GM19455 (cell line): ENCODE data around the gene CCL5.

Experiments
- ATAC-seq: cut with Tn5 transposase; IDR thresholded peaks from one replicate; pipeline ENCODE4 v1.9.1; 2021; ENCODE audit not compliant: unreplicated experiment

The CCL5 gene

DNA sequence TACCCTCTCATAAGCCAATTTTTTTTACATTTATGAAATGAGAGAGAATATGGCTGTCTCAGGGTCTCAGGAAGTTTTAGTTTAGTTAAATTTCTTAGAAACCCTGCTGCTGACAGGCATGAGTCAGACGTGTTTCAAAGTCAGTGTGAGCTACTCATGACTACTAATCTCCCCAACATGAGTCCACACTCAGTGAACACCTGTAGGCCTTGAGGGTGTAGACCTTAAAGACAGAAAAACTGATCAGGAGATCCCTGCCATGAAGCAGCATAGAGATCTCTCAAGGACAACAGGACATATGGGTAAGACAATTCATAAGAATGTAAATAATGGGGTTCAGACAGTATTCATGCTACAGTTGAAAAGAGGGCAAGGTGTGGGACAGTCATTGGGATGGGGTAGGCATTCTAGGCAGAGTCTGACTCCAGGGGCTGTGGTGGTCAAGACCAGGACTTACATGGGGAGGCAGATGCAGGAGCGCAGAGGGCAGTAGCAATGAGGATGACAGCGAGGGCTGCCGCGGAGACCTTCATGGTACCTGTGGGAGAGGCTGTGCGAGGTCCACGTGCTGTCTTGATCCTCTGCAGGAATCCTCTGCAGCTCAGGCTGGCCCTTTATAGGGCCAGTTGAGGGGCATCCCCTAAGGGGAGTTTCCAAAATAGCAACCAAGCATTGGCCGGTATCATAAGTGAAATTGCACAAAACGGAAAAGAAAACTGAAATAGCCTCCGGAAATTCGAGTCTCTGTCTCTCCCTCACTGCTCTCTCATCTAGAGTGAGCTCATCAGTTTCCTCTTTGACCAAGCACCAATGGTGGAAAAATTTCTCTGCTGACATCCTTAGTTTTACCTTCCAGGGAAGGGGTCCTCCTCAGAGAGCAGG lies at the start of gene CCL5:
Gene CCL5 (minus strand): TSS at position 588 of the 882 bp plus-strand sequence.
- ATAC-seq = peak; percentile 87

- ATAC-seq = no peak
Observed at GRCh38 chr17:35927714-35928113, 47.6 kb upstream of the CCL5 start.

DNA sequence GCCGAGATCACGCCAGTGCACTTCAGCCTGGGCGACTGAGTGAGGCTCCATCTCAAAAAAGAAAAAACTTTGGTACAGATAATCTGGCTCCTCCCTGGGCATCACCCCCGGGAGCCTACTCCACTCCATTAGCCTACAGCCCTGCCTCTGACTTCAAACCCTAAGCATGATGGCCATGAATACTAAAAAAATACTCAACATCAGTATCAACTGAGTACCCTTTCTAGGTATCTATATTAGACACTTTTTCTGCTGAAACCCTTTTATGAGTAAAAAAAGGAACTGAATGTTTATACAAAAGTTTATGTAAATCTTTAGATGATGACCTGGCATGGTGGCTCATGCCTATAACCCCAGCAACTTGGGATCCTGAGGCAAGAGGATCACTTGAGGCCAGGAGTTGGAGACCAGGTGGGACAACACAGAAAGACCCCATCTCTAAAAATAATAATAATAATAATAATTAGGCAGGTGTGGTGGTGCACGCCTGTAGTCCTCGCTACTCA lies 43.5 kb upstream of the CCL5 start:
- ATAC-seq = no peak

DNA sequence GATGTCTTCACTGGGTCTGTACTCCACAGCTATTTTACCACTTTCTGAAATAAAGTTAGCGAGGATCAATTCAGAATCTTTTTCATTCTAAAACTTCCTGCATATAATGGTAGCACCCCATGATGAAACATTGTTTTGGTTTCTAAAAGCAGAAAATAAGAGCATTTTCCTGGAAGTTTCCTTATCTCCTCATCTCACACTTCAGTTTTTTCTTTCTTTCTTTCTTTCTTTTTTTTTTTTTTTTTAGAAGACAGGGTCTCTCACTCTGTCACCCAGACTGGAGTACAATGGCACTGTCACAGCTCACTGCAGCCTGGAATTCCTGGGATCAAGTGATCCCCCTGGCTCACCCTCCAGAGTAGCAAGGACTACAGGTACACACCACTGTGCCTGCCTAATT lies 40.1 kb upstream of the CCL5 start:
- no peak for ATAC-seq

DNA sequence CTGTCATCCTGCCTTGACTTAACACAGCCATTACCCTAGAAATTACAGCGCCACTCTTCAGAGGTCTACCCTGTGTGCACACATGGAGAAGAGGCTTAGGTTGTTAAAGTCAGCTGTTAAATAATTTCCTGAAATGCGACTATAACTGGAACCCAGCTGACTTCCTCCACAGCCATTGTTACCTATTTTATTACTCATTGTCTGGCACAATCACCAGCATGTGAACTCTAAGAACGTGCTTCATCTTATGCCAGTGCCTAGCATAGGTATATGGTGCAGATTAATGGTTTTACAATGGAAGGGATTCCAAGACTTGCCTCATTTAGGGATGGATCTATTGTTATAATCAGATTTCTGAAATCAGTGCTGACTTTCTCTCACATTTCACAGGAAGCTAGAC lies 38.5 kb upstream of the CCL5 start:
- ATAC-seq = no peak

- ATAC-seq = no peak
Observed at GRCh38 chr17:35917519-35918213, 37.5 kb upstream of the CCL5 start.

GRCh38 chr17:35915153-35915964 lies 35.2 kb upstream of the CCL5 start:
- ATAC-seq = no peak

DNA sequence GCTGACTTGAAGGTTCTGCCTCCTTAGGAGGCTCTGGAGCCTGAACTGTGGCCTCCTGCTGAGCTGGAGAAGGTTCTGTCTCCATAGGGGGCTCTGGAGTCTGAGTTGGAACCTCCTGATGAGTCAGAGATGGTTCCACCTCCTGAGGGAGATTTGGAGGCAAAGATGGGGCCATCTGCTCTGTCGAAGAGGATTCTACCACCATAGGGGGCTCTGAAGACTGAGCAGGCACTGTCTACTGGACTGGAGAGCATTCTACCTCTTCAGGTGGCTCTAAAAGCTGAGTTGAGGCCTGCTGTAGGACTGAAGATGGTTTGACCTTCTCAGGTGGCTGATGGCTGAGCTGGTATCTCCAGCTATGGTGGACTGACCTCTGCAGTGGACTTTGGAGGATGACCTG lies 34.2 kb upstream of the CCL5 start:
- no peak for ATAC-seq

GRCh38 chr17:35913609-35914008 lies 33.4 kb upstream of the CCL5 start:
- ATAC-seq = no peak

GRCh38 chr17:35912942-35913341 lies 32.8 kb upstream of the CCL5 start:
- ATAC-seq = no peak

- no peak for ATAC-seq
Observed at GRCh38 chr17:35912339-35912912, 32.3 kb upstream of the CCL5 start.

DNA sequence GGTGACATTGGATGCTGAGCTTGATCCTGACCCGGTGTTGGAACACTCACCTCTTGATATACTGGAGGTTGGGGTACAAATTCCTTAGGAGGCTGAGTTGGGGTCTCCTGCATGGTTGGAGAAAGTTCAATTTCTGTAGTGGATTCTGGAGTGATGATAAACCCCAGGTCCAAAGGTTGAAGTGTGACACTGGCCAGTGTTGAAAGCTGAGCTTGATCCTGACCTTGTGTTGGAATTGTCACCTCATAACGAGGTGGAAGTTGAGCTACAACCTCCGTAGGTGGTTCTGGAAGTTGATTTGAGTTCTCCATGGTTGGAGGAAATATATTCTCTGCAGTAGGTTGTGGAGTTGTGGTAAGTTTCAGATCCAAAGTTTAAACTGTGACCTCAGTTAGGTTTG lies 29.2 kb upstream of the CCL5 start:
- no peak for ATAC-seq

DNA sequence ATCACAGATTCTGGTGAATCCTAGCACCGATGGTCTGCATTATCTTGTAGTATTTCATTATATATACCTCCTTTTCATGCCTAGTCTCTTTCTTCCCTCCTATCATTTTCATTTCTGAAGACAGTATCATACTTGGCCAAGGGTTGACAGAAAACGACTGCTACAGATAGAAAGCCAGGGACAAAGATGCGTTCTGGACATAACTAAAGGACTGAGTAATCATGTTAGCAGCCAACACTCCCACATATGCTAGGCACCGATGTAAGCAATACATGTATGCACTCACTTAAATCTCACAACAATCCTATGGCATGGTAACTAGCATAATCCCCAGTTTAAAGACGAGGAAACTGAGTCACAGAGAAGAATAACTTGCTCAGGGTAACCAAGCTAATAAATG lies 27.5 kb upstream of the CCL5 start:
- ATAC-seq = no peak

GRCh38 chr17:35906926-35907637 lies 26.9 kb upstream of the CCL5 start:
- ATAC-seq = no peak

- no peak for ATAC-seq
Observed at GRCh38 chr17:35906191-35906925, 26.2 kb upstream of the CCL5 start.

DNA sequence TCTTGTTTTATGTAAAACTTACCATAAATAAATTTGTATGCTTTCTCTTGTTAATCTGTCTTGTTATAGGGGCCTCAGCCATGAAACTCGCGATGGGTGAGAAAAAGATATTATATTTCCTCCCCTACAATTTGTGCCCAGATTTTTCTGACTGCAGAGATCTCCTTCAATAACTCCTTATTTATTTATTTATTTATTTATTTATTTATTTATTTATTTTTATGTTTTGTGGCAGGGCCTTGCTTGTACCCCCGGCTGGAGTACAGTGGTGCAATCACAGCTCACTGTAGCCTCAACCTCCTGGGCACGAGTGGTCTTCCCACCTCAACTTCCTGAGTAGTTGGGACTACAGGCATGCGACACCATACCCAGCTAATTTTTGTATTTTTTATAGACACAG lies 23.3 kb upstream of the CCL5 start:
- ATAC-seq = no peak

GRCh38 chr17:35901631-35902175 lies 21.5 kb upstream of the CCL5 start:
- no peak for ATAC-seq

GRCh38 chr17:35900708-35901480 lies 20.7 kb upstream of the CCL5 start:
- ATAC-seq = no peak

DNA sequence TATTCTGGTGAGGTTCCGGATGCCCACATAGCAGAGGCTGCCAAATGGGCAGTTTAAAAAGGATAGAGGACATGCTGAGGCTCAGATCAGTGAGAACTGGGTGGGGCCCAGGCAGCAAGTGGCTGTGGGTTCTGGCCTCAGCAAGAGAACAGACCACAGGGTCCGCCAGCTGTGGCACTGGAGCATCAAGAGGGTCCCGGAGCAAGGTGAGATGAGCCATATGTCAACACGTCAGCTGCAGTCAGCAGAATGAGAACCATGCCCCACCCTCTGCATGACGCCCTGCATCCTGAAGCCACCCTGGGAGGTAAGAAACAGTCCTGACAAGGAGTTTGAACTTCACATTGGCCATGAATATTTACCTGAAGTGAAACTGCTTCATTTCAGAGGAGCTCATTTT lies 20.1 kb upstream of the CCL5 start:
- no peak for ATAC-seq
